H9 (cell line): ENCODE data around the gene BTBD6. TPM values are rescaled to one million over a fixed set of nuclear protein-coding genes. Genes with fewer than 3 reads are reported as not detected.
A peak's percentile ranks its signal among the peaks of the same experiment; 100 is the strongest.

Experiments
- DNase-seq: peaks from one replicate; pipeline ENCODE4 v3.0.0-alpha.2; 2017
- H2AFZ ChIP-seq: one replicate; pipeline ENCODE4 v1.6.1; 2013; ENCODE audit warnings: mild to moderate bottlenecking, low read length, control low read depth, moderate library complexity
- H2AK5ac ChIP-seq: 2 replicates; pipeline ENCODE4 v1.6.1; 2013; ENCODE audit warnings: low read length, control low read depth, mixed read lengths; ENCODE audit not compliant: insufficient read length
- H2BK120ac ChIP-seq: one replicate; pipeline ENCODE4 v1.6.1; 2013; ENCODE audit warnings: low read depth, mild to moderate bottlenecking, low read length, control low read depth, inconsistent platforms; ENCODE audit not compliant: poor library complexity, severe bottlenecking
- H2BK12ac ChIP-seq: 2 replicates; pipeline ENCODE4 v1.6.1; 2013; ENCODE audit warnings: low read length, control low read depth, mixed read lengths, low read depth; ENCODE audit not compliant: insufficient read length
- H2BK15ac ChIP-seq: 2 replicates; pipeline ENCODE4 v1.6.1; 2013; ENCODE audit warnings: low read depth, low read length, control low read depth
- H2BK20ac ChIP-seq: one replicate; pipeline ENCODE4 v1.6.1; 2013; ENCODE audit warnings: low read depth, mild to moderate bottlenecking, low read length, control low read depth, inconsistent platforms; ENCODE audit not compliant: poor library complexity, severe bottlenecking
- H2BK5ac ChIP-seq: 2 replicates; pipeline ENCODE4 v1.6.1; 2013; ENCODE audit warnings: low read length, control low read depth, mixed read lengths; ENCODE audit not compliant: insufficient read length
- H3K14ac ChIP-seq: 2 replicates; pipeline ENCODE4 v1.6.1; 2013; ENCODE audit warnings: low read length, control low read depth; ENCODE audit not compliant: insufficient read depth
- H3K18ac ChIP-seq: 2 replicates; pipeline ENCODE4 v1.6.1; 2013; ENCODE audit warnings: low read depth, mild to moderate bottlenecking, mixed read lengths, low read length, control low read depth; ENCODE audit not compliant: insufficient read length
- H3K23ac ChIP-seq: 2 replicates; pipeline ENCODE4 v1.6.1; 2013; ENCODE audit warnings: low read length, control low read depth, mixed read lengths, low read depth; ENCODE audit not compliant: insufficient read length
- H3K23me2 ChIP-seq: 2 replicates; pipeline ENCODE4 v1.6.1; 2013; ENCODE audit warnings: low read depth, mild to moderate bottlenecking, mixed read lengths, low read length, control low read depth; ENCODE audit not compliant: insufficient read length, poor library complexity, severe bottlenecking
- H3K27ac ChIP-seq: 2 replicates; pipeline ENCODE4 v1.5.1; 2013; ENCODE audit warnings: low read length, control low read depth, mixed read lengths, low read depth; ENCODE audit not compliant: insufficient read length
- H3K27me3 ChIP-seq: 2 replicates; pipeline ENCODE4 v1.6.1; 2013; ENCODE audit warnings: low read length, control low read depth, inconsistent platforms; ENCODE audit not compliant: insufficient read depth
- H3K4ac ChIP-seq: 2 replicates; pipeline ENCODE4 v1.6.1; 2013; ENCODE audit warnings: low read depth, mild to moderate bottlenecking, control low read depth, inconsistent platforms, low read length, moderate library complexity
- H3K4me1 ChIP-seq: 2 replicates; pipeline ENCODE4 v1.6.1; 2013; ENCODE audit warnings: low read length, control low read depth, inconsistent platforms; ENCODE audit not compliant: insufficient read depth
- H3K4me2 ChIP-seq: 2 replicates; pipeline ENCODE4 v1.6.1; 2013; ENCODE audit warnings: low read length, control low read depth, mixed read lengths; ENCODE audit not compliant: insufficient read length, insufficient read depth
- H3K56ac ChIP-seq: 2 replicates; pipeline ENCODE4 v1.6.1; 2013; ENCODE audit warnings: low read depth, mild to moderate bottlenecking, mixed read lengths, low read length, control low read depth; ENCODE audit not compliant: insufficient read length
- H3K79me1 ChIP-seq: 2 replicates; pipeline ENCODE4 v1.6.1; 2013; ENCODE audit warnings: low read depth, mild to moderate bottlenecking, moderate library complexity, low read length, control low read depth, inconsistent platforms; ENCODE audit not compliant: insufficient read depth, poor library complexity, severe bottlenecking
- H3K79me2 ChIP-seq: 2 replicates; pipeline ENCODE4 v1.6.1; 2013; ENCODE audit warnings: low read length, control low read depth, inconsistent platforms; ENCODE audit not compliant: insufficient read depth
- H3K9ac ChIP-seq: 2 replicates; pipeline ENCODE4 v1.6.1; 2013; ENCODE audit warnings: low read length, control low read depth, mixed read lengths; ENCODE audit not compliant: insufficient read length; ENCODE audit errors: extremely low read depth
- H3K9me3 ChIP-seq: one replicate; pipeline ENCODE4 v1.6.1; 2013; ENCODE audit warnings: low read depth, low read length, inconsistent platforms; ENCODE audit not compliant: control insufficient read depth
- H3T11ph ChIP-seq: one replicate; pipeline ENCODE4 v1.6.1; 2013; ENCODE audit warnings: mild to moderate bottlenecking, low read length, control low read depth, inconsistent platforms
- H4K20me1 ChIP-seq: one replicate; pipeline ENCODE4 v1.6.1; 2013; ENCODE audit not compliant: control insufficient read depth, insufficient read length, insufficient read depth
- H4K5ac ChIP-seq: 2 replicates; pipeline ENCODE4 v1.6.1; 2013; ENCODE audit warnings: low read depth, mild to moderate bottlenecking, mixed read lengths, low read length, control low read depth; ENCODE audit not compliant: insufficient read length
- H4K8ac ChIP-seq: replicated peaks from 2 replicates; pipeline ENCODE4 v1.6.1; 2013; ENCODE audit warnings: low read length, control low read depth, mixed read lengths, low read depth; ENCODE audit not compliant: insufficient read length
- H4K91ac ChIP-seq: 2 replicates; pipeline ENCODE4 v1.6.1; 2013; ENCODE audit warnings: low read depth, mild to moderate bottlenecking, moderate library complexity, mixed read lengths, low read length, control low read depth; ENCODE audit not compliant: insufficient read length
- H3K27ac Mint-ChIP-seq, 3 experiments: 2 replicates in 2 of 3; 3 replicates in 1 of 3; pipeline ENCODE4 v1.8.0; 2020 to 2021; ENCODE audit warnings: mixed read lengths in 3 of 3, mild to moderate bottlenecking in 1 of 3, moderate library complexity in 1 of 3
- H3K27me3 Mint-ChIP-seq: 2 replicates; pipeline ENCODE4 v1.8.0; 2021; ENCODE audit warnings: low read depth, mild to moderate bottlenecking, moderate library complexity, mixed read lengths
- H3K36me3 Mint-ChIP-seq, 3 experiments: 2 replicates in 2 of 3; 3 replicates in 1 of 3; pipeline ENCODE4 v1.8.0; 2020 to 2021; ENCODE audit warnings: low read depth in 3 of 3, mixed read lengths in 3 of 3; ENCODE audit not compliant: insufficient read depth in 1 of 3
- H3K4me1 Mint-ChIP-seq, 2 experiments: 2 replicates each; pipeline ENCODE4 v1.8.0; 2020; ENCODE audit warnings: mixed read lengths in 2 of 2
- H3K4me3 Mint-ChIP-seq, 2 experiments: 2 replicates in 1 of 2; 3 replicates in 1 of 2; pipeline ENCODE4 v1.8.0; 2020 to 2021; ENCODE audit warnings: mild to moderate bottlenecking in 2 of 2, mixed read lengths in 2 of 2, moderate library complexity in 1 of 2
- H3K9me3 Mint-ChIP-seq, 2 experiments: 2 replicates in 1 of 2; 3 replicates in 1 of 2; pipeline ENCODE4 v1.8.0; 2020; ENCODE audit warnings: mild to moderate bottlenecking in 2 of 2, mixed read lengths in 2 of 2, moderate library complexity in 1 of 2
- WGBS: extraction: QIAGEN DNeasy Blood & Tissue Kit; methylation state at CpG from one replicate; pipeline ENCODE4 v1.1.7; 2013; ENCODE audit warnings: missing lambda C conversion rate, low lambda C conversion rate, mixed read lengths; ENCODE audit not compliant: insufficient read length; ENCODE audit errors: extremely low coverage; 5-methylcytosine and 5-hydroxymethylcytosine counted together
- total RNA-seq: library from RNA; stranded (reverse); gene quantifications from 2 replicates; pipeline ENCODE4 v1.2.1, GENCODE V29; 2021
- TF ChIP-seq, protein P1 (sequence below): fragments of 200-600 bp; sonication (generic); conservative IDR thresholded peaks from 3 replicates; pipeline ENCODE4 v1.8.0; 2021; ENCODE audit warnings: antibody characterized with exemption, mild to moderate bottlenecking

BTBD6 gene
- total RNA-seq, 1 experiment from 2014 or later: 23.3 TPM

DNA sequence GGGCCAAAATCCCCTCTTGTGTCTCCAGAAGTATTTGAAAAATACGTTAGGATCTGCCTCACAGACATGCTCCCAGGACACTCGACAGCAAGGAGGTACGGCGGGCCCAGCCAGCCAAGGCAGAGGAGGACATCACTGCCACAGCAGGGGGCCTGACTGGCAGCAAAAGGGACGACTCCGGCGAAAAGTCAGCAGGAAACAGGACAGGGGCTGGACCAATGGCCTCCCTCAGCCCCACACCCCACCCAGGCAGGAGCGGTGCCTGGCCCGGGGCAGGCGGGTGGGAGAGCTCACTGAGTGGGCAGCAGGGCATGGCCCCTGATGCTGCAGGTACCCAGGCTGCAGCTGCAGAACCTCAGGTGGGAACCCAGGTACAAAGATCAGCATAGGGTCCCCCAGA, 34.7 kb downstream of the BTBD6 start:
- no peak overlapping the region for H3T11ph ChIP-seq
- H3K9me3 ChIP-seq: no peaks in the 10 kb centered on the region
- H3K23ac ChIP-seq: no peak overlapping the region
- no peak overlapping the region for H2BK120ac ChIP-seq
- no peak overlapping the region for H3K14ac ChIP-seq
- peak overlapping the region in 1 of 2 experiments; percentile 50; a peak in 1 of 5 replicates for H3K4me3 Mint-ChIP-seq
- no peak overlapping the region for H2BK15ac ChIP-seq
- H3K79me2 ChIP-seq: peaks cover 3% of the 10 kb centered on the region; the same call in 1 of the 2 replicates
- no peak overlapping the region for H2BK5ac ChIP-seq
- H3K4me1 Mint-ChIP-seq: peaks cover 13 to 20% of the 10 kb centered on the region in 2 experiments
- H3K23me2 ChIP-seq: no peaks in the 10 kb centered on the region
- peaks cover 3% of the 10 kb centered on the region for H3K79me1 ChIP-seq
- H3K27me3 ChIP-seq: no peaks in the 10 kb centered on the region
- TF ChIP-seq, protein P1, sequence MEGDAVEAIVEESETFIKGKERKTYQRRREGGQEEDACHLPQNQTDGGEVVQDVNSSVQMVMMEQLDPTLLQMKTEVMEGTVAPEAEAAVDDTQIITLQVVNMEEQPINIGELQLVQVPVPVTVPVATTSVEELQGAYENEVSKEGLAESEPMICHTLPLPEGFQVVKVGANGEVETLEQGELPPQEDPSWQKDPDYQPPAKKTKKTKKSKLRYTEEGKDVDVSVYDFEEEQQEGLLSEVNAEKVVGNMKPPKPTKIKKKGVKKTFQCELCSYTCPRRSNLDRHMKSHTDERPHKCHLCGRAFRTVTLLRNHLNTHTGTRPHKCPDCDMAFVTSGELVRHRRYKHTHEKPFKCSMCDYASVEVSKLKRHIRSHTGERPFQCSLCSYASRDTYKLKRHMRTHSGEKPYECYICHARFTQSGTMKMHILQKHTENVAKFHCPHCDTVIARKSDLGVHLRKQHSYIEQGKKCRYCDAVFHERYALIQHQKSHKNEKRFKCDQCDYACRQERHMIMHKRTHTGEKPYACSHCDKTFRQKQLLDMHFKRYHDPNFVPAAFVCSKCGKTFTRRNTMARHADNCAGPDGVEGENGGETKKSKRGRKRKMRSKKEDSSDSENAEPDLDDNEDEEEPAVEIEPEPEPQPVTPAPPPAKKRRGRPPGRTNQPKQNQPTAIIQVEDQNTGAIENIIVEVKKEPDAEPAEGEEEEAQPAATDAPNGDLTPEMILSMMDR: no peak
- H3K9me3 Mint-ChIP-seq: no peaks in the 10 kb centered on the region
- H3K4me1 ChIP-seq: no peaks in the 10 kb centered on the region
- no peak overlapping the region for H2AFZ ChIP-seq
- no peak overlapping the region for H4K91ac ChIP-seq
- no peak overlapping the region for H3K27ac Mint-ChIP-seq
- no peak overlapping the region for H3K9ac ChIP-seq
- no peak overlapping the region for H3K56ac ChIP-seq
- H3K4me2 ChIP-seq: no peak overlapping the region
- H4K5ac ChIP-seq: no peak overlapping the region
- H2AK5ac ChIP-seq: no peak overlapping the region
- H4K20me1 ChIP-seq: no peaks in the 10 kb centered on the region
- H2BK20ac ChIP-seq: no peak overlapping the region
- H3K36me3 Mint-ChIP-seq: peaks cover 0 to 8% (median 0%) of the 10 kb centered on the region in 3 experiments; a peak in 3 of 7 replicates
- H4K8ac ChIP-seq: no peak overlapping the region
- no CpG with 5 or more reads among the region's 10 CpGs for WGBS
- H2BK12ac ChIP-seq: no peak overlapping the region
- H3K27me3 Mint-ChIP-seq: no peaks in the 10 kb centered on the region
- no peak overlapping the region for H3K18ac ChIP-seq
- no peak overlapping the region for H3K4ac ChIP-seq
- DNase-seq: peak; percentile 75
- H3K27ac ChIP-seq: no peak overlapping the region
